GM18520 (cell line): ENCODE data around the gene TMEM91.
"Not testable (repeated sequence)": the region's sequence is repeated elsewhere in the genome, so short reads cannot be mapped to it uniquely, and the experiment has no call there.

Experiments
- ATAC-seq: cut with Tn5 transposase; IDR thresholded peaks from one replicate; pipeline ENCODE4 v1.9.1; 2021; ENCODE audit not compliant: unreplicated experiment

TMEM91 gene

DNA sequence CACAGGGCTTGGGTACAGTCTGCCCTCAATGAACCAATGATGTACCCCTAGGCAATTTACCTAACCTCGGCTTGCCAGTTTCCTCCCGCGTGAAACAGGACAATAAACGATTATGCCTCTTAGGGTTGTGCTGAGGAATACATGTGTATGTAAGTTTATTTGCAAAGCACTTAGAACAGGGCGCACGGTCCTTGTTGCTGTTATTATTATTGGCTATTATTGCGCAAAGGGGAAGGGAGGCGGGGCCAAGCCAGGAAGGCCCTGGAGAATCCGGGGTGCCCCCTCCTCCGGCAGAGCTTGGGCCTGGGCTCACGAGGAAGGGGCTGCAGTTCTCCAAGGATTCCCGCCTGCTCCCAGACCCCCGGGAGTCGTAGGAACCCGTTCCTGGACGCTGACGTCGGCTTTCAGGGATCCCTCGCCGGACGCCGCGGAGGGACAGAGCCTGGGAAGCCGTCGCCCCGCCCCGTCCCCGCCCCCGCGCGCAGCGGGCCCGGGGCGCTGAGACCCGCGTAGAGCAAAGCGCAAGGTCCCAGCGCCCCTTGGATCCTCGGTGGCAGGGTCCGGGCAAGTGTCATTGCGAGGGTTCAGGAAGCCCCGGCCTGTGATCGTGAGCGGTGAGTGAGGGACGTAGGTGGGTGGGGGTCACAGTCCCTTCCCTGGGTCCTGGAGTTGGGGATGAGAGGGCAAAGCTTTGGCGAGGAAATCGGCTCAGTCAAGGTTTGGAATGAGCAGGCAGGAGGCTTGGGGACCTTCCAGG is at the start of gene TMEM91:
TMEM91 (plus strand) TSS at position 293 of the 757 bp plus-strand sequence. CDS start 1,777 bp downstream, outside the sequence.
- ATAC-seq, result no peak

DNA sequence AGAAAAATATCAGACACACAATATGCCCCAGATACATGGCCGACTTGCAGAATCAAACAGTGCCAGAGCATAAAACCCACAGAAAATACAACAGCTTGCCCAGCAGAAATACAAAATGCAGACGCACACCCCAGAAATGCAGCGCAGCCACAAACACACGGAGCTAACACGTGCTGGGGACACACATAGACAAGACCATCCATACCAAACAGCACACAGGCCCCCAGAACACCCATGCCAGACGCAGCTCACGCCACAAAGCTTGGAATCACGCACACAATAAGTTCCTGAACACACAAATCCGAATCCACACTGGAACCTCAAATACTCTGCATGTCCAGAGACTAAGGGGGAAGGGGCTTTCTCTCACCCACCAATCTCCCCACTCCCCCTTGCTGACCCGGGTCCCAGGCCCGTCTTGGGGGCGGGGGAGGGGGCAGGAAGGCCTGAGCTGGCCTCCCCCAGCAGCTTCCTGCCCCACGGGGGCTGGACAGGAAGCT is 49.2 kb upstream of the TMEM91 start:
- ATAC-seq, result no peak

DNA sequence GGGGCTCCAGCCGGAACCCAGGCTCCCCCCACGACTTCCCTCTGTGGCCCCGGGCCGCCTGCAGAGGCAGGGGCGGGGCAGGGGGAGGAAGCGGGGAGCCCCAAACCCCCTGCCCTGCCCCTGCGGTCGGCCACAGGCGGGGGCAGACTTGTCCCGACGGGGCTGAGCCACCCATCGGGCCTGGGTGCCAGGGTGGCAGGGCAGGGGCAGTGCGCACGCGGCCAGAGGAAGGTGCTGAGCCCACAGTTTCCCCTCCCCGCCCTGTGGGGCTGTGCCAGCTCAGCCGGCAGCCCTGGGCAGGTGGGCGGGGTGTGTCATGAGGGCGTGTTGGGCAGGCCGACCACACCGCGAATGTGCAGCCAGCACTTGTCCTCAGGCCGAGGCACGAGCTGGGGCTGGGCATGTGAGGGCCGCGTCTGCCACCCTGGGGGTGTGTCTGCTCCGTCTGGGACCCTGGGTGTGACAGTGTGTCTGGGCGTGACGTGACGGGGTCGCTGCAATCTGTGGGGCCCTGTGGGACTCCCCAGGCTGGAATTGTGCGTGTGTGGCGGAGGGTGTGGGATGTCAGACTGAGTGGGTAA is 48.7 kb upstream of the TMEM91 start:
- ATAC-seq, result peak; percentile 48

DNA sequence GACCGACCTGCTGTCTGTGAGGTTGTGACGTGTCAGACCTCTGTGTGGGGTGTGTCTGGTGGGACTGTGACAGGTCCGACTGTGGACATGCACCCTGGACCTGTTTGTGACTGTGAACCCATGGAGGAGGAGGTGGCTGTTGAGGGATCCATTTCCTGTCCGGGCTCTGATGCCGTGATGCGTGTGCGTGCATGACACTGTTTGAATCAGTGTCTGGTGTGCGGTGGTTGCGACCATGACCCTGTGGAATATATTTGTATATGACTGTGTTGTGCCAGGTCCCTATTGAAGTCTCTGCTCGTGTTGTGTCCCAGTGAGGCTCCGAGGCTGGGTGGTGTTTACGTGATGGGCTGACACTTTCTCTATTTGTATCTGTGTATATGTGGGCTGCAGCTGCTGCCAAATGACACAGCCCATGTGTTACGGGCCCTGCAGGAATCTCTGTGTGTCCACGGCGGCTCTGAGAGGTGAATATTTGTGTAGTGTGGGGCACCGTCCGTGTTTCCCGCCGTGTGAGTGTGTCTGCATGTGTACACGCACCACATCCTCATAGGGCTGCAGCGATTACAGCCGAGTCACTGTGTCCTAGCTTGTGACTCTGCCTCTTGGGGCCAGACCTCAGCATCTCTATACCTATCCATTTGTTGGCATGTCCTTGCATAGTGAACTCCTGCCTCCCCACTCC is 48.0 kb upstream of the TMEM91 start:
- no peak for ATAC-seq

DNA sequence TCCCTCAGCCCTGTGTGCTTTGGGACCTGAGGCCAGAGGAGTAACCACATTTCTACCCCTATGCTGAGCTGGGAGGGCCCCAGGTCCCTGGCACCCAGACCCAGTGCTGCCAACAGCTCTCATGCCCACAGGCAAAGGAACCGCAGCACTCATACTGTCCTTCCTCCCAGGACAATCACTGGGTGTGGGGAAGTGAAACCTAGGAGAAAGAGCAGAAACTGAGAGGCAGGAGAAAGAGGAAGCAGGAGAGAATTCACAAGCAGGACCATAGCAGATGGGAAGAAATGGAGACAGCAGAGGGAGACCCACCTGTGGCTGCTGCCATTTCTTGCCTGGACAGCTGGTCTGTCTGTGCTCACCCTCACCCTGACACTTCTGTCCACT is 47.5 kb upstream of the TMEM91 start:
- no peak for ATAC-seq

DNA sequence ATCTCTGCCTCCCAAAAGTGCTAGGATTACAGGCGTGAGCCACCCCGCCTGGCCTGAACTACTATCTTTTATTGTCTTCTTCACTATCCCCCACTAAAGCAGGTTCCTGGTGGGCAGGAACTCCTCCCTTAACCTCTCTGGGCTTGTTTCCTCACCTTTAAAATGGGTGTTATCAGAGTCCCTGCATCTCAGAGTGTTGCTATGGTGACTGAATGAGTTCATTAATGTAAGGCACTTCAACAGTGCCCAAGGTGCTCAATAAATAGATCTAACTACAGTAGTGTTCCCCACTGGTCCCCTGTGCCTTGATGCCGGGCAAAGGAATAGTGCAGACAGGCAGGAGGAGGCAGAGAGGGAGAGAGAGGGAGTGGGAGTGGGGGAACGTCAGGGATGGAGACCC is 45.9 kb upstream of the TMEM91 start:
- ATAC-seq, result no peak

DNA sequence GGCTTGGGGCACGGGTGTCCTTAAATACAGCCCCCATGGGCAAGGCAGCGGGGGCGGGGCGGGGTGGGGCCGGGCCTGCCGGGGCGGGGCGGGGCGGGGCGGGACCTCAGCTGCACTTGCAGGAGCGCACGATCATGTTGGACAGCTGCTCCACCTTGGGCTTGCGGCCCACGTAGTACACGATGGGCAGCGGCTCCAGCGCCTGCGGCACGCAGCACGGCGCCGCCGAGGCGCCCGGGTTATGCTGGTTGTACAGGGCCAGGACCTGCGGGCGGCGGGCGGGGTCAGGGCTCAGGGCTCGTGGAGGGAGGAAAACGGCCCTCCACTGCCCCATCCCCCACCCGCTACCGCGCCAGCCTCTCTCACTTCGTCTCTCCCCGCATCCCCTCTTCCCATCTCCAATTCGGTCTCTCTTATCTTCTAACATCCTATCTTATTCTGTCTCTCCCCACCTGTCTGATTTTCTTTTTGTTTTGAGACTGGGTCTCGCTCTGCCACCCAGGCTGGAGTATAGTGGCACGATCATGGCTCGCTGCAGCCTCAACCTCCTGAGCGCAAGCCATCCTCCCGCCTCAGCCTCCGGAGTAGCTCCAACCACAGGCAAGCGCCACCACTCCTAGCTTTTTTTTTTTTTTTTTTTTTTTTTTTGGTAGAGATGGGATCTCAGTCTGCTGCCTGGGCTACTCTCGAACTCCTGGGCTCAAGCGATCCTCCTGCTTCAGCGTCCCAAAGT is 45.2 kb upstream of the TMEM91 start:
- no peak for ATAC-seq

DNA sequence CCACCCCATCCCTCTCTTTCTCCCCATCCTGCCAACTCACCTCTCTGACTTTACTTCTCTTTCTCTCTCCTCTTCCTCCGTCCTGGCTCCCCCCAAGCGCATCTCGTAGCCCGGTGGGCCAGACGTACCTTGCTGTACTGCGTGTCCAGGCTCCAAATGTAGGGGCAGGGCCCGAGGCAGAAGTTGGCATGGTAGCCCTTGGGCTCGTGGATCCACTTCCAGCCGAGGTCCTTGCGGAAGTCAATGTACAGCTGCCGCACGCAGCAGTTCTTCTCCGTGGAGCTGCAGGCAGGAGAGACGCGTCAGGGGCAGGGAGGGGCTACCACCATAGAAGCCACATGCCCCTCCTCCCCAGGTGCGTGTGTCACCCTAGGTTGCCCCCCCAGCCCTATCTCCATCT is 44.3 kb upstream of the TMEM91 start:
- no peak for ATAC-seq

DNA sequence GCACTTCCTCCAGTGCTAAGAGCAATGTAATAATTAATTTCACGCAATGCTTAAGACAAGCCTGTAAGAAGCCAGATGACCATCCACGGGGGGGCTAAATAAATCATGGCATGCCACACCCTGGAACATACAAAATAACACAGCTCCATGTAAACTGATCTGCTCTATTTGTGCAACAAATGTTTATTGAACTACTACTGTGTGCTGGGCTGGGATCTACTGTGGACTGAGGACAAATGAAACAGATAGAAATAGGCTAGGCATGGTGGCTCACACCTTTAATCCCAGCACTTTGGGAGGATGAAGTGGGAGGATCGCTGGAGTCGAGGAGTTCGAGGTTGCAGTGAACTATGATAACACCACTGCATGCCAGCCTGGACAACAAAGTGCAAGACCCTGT is 43.9 kb upstream of the TMEM91 start:
- no peak for ATAC-seq

DNA sequence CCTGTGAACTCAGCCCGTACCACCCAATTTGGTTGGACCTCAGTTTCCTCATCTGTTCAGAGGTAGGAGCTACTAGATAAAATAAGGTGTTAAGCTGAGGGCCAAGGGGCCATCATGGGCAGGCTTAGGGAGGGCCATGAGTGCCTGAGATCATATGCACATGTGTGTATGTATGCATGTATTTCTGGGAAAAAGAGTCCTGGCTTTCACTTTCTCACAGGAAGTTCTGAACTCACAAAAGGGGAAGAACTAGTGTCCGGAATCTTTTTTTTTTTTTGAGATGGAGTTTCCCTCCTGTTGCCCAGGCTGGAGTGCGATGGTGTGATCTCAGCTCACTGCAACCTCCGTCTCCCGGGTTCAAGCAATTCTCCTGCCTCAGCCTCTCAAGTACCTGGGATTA is 41.5 kb upstream of the TMEM91 start:
- ATAC-seq, result no peak

DNA sequence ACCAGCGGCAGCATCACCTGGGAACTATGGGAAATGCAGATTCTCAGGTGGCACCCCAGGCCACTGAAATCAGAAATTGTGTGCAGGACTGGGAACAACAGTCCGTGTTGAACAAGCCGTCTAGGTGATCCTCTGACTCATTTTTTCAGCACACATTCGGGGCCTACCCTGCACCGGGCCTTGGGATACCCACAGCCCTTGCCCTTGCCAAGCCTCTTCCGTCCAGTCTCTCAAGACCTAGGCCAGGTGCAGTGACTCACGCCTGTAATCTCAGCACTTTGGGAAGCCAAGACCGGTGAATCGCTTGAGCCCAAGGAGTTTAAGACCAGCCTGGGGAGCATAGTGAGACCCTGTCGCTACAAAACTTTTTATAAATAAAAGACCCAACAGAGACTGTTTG is 40.9 kb upstream of the TMEM91 start:
- no peak for ATAC-seq

DNA sequence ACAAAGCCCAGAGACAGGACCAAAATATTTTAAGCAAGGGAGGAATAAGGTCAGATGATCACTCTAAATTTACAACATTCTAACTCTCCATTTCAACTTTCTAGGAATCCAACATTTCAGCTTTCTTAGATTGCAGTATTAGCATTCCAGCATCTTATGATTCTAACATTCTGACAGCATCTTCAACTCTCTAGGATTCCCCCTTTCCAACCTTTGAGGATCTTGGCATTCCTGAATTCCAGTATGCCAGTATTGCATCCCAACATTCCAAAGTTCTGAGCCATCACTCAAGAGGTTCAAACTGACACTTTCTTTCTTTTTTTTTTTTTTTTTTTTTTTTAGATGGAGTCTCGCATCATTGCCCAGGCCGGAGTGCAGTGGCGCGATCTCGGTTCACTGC is 36.4 kb upstream of the TMEM91 start:
- no peak for ATAC-seq

DNA sequence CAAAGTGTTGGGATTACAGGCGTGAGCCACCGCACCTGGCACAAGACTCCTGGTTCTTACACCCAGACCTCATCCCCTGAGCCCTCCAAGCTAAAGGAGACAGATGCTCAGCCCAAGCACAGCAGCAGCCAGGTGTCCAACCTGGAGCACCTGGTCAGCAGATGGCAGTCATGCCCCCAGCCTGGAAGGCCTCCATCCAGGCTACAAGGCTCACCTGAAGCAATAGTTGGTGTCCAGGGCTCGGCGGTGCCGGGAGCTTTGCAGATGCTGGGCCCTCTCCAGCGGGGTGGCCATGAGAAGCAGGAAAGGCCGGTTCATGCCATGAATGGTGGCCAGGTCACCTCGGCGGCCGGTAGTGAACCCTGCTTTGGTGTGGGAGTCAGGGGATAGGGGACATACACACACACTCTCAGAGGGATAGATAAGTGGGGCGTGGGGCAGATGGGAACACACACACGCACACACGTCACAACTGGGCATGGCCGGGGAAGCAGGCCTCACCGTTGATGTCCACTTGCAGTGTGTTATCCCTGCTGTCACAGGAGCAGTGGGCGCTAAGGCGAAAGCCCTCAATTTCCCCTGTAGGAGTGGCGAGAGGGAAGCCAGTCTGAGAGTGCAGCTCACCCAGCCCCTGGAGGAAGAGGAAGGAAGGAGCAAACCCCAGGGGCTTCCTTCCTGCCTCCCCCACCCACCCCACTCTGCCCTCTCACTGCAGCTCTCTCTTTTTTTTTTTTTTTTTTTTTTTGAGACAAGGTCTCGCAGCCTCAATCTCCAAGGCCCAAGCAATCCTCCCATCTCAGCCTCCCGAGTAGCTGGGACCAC is 34.5 kb upstream of the TMEM91 start:
- no peak for ATAC-seq

DNA sequence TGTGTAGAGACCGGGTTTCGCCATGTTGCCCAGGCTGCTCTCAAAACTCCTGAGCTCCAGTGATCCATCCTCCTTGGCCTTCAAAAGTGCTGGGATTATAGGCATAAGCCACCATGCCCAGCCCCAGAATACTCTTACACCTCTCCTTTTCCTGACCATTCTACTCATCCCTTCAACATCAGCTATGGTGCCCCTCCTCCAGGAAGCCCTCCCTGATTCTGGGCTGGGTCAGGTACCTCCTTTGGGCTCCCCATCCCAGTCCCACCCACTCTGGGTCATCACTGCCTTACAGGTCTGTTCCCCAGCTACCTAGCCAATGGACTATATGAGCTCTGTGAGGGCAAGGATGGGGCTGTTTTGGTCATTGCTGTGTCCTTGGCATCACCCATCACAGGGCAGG is 32.2 kb upstream of the TMEM91 start:
- ATAC-seq, result no peak

DNA sequence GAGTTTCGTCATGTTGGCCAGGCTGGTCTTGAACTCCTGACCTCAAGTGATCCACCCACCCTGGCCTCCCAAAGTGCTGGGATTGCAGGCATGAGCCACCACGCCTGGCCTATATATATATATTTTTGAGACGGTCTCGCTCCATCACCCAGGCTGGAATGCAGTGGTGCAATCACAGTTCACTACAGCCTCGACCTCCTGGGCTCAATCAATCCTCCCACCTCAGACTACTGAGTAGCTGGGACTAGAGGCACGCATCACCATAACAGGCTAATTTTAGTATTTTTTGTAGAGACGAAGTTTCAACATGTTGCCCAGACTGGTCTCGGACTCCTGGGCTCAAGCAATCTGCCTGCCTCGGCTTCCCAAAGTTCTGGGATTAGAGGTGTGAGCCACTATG is 29.4 kb upstream of the TMEM91 start:
- ATAC-seq, result not testable (repeated sequence)

DNA sequence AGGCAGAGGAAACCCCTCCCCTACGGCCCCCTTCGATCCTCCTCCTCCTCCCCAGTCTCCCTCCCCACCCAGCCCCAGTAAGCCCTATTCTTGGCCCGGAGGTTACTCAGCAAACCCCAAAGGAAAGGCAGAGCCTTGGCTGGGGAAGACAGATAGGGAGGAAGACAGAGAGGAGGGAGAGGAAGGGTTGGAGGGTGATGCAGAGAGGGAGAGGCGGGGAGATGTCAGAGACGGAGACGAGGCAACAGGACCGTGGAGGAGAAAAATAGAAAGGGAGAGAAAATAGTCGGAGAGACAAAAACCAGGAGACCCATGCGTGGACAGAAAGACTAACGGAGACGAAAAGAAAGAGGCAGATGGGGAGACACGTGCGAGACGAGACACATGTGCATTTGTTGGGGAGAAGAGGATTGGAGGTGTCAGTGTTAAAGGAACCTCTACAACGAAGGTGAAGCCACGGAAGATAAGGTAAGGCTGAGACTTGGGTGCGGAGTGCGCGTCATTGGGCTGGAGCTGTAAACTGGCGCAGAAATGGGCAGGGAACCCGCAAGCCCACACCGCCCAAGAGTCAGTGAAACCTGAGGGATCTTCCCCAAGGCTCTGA is 25.5 kb upstream of the TMEM91 start:
- no peak for ATAC-seq

DNA sequence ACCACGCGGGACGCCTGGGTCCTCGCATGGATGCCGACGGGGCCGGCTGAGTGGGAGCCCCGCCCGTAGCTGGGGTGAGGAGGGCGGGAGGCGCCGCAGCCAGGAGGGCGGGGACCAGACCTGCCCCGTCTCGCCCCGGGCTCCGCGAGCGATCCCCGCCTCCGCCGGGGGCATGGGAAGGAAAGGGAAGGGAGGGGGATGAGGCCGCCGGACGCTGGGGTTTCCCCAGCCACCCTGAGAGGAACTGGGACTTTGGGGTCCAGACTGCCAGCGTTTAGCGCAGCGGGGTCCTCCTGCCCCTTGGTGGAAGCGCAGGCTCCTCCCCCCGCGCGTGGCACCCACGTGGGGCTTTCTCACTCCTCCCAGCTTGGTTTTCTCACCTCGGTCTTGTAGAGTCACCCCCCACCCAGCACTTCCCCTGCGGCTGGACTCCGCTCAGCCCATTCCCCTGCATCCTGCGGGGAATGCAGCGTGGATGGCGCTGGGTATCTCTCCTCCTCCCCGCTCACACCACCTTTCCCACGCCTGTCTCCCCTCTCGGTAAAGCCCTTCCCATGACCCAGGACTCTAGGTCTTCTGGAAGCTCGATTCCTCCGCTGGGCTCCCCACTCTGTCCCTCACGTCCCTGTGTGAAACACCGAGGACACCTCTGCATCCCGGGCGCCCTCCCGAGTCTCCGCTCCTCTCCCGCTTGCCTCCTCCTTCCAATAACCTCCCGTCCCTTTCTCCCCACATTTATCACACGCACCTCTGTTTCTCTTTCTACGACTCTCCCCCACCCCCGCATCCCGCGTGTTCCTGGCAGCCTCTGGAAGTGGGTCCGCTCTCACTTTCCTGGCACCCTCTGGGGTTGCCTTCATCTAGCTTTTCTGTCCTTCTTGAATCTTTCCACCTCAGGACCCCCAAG is 24.7 kb upstream of the TMEM91 start:
- peak; percentile 33 for ATAC-seq

DNA sequence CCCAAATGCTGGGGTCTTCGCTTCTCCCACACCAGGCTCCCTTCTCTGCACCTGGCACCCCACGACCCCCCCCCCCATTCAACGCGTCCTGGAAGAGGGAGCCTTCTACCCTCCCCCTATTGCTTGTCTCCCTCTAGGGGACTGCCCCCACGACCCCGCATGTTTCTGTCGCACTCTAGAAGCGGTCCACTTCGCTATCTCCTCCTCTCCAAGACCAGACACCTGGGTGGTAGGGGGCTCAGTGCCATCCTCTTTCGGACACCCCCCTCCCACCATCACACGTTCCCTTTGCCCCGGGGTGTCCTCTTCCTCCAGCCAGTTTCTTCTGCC is 24.1 kb upstream of the TMEM91 start:
- ATAC-seq, result no peak
